ENCODE data around the gene DMGDH. TPM values are rescaled to one million over a fixed set of nuclear protein-coding genes. Genes with fewer than 3 reads are reported as not detected.

Gene DMGDH
- total RNA-seq, 2 experiments from 2014 or later: 0.45 to 1.3 TPM

DNA sequence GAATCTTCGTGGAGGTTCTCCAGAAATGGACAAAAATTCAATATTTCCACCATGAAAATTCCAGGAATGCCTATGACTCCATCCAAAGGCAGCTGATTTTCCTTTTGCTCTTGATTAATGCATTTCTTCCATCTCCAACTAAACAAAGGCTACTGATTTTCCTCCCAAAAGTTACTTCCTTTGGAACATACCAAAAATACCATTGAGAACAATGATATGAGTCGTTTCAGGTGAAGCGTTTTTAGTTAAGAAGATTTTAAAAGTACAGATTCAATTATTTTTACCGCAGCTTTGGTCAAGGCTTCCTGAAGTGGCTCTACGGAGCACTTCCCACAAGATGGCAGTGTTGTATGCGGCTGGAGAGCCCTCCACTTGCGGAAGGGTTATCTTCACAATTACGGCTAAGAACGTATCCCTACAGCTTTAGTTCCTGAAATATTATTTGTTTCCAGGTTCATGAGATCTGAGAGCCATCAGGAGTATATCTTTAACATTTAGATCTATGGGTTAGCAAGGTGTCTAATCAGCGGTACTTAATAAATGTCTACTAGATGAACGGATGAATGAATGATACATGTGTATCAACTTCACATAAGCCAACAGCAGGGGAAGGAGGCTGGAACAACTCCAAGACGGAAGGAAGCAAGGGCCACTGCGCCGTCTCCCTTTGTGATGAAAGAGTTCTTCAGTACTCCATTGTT is 48.5 kb downstream of the DMGDH start:
- Mint-ChIP-seq H3K4me3 (no peak overlapping the region), H3K27me3 (peaks cover 41% of the 10 kb centered on the region), H3K4me1 (ENCODE audit: low read depth) (peaks cover 5% of the 10 kb centered on the region), H3K27ac (no peak overlapping the region), H3K9me3 (no peaks in the 10 kb centered on the region), H3K36me3 (ENCODE audit: low read depth) (no peaks in the 10 kb centered on the region)
- TF ChIP-seq, protein P1, sequence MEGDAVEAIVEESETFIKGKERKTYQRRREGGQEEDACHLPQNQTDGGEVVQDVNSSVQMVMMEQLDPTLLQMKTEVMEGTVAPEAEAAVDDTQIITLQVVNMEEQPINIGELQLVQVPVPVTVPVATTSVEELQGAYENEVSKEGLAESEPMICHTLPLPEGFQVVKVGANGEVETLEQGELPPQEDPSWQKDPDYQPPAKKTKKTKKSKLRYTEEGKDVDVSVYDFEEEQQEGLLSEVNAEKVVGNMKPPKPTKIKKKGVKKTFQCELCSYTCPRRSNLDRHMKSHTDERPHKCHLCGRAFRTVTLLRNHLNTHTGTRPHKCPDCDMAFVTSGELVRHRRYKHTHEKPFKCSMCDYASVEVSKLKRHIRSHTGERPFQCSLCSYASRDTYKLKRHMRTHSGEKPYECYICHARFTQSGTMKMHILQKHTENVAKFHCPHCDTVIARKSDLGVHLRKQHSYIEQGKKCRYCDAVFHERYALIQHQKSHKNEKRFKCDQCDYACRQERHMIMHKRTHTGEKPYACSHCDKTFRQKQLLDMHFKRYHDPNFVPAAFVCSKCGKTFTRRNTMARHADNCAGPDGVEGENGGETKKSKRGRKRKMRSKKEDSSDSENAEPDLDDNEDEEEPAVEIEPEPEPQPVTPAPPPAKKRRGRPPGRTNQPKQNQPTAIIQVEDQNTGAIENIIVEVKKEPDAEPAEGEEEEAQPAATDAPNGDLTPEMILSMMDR (IDR thresholded peaks at IDR 0.05): peak; percentile 68
- ChIA-PET CTCF (interaction anchor here (0.6 to 9.6 kb wide), 25 partner anchors 9 to 441 kb away, joined by 3 to 384 read pairs (median 5); partner anchors contain the start of gene ARSB), POLR2A (interaction anchor here (0.6 kb wide), 1 partner anchor 90 kb away, joined by 3 read pairs; no protein-coding TSS in a partner anchor)
- intact Hi-C loops (cut with micrococcal nuclease): loop anchor here (5.0 to 10.0 kb wide), 2 partner anchors 86 to 444 kb away; no protein-coding TSS in a partner anchor
- ATAC-seq: peak; percentile 51
- peak; percentile 66 for DNase-seq

- Mint-ChIP-seq H3K4me3 (no peak overlapping the region), H3K27me3 (peaks cover 30% of the 10 kb centered on the region), H3K9me3 (peaks cover 8% of the 10 kb centered on the region), H3K27ac (no peak overlapping the region), H3K36me3 (ENCODE audit: low read depth) (peaks cover 4% of the 10 kb centered on the region), H3K4me1 (ENCODE audit: low read depth) (no peaks in the 10 kb centered on the region)
- ChIA-PET CTCF (interaction anchor here (1.6 to 2.7 kb wide), 2 partner anchors 10 to 12 kb away, joined by 4 to 24 read pairs; no protein-coding TSS in a partner anchor), POLR2A (no interaction called here)
- ATAC-seq (no peak), DNase-seq (no peak)
- intact Hi-C loops (cut with micrococcal nuclease): no loop called here
- TF ChIP-seq, protein P1 (IDR thresholded peaks at IDR 0.05): no peak
Observed at GRCh38 chr5:79014631-79015030, 54.8 kb downstream of the DMGDH start.

DNA sequence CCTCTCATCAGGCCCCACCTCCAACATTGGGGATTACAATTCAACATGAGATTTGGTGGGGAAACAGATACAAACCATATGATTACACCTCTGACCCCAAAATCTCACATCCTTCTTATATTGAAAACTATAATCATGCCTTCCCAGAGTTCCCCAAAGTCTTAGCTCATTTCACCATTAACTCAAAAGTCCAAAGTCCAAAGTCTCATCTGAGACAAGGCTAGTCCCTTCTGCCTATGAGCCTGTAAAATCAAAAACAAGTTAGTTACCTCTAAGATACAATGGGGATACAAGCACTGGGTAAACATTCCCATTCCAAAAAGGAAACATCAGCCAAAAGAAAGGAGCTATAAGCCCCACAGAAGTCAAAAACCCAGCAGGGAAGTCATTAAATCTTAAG is 57.6 kb downstream of the DMGDH start:
- Mint-ChIP-seq H3K27ac (no peak overlapping the region), H3K36me3 (ENCODE audit: low read depth) (peaks cover 4% of the 10 kb centered on the region), H3K27me3 (peaks cover 18% of the 10 kb centered on the region), H3K9me3 (peaks cover 8% of the 10 kb centered on the region), H3K4me1 (ENCODE audit: low read depth) (no peaks in the 10 kb centered on the region), H3K4me3 (no peak overlapping the region)
- ChIA-PET CTCF (interaction anchor here (1.8 to 1.9 kb wide), 2 partner anchors 8 to 13 kb away, joined by 10 to 13 read pairs; no protein-coding TSS in a partner anchor), POLR2A (no interaction called here)
- no peak for DNase-seq
- ATAC-seq: no peak
- intact Hi-C loops (cut with micrococcal nuclease): no loop called here
- TF ChIP-seq, protein P1 (IDR thresholded peaks at IDR 0.05): no peak

DNA sequence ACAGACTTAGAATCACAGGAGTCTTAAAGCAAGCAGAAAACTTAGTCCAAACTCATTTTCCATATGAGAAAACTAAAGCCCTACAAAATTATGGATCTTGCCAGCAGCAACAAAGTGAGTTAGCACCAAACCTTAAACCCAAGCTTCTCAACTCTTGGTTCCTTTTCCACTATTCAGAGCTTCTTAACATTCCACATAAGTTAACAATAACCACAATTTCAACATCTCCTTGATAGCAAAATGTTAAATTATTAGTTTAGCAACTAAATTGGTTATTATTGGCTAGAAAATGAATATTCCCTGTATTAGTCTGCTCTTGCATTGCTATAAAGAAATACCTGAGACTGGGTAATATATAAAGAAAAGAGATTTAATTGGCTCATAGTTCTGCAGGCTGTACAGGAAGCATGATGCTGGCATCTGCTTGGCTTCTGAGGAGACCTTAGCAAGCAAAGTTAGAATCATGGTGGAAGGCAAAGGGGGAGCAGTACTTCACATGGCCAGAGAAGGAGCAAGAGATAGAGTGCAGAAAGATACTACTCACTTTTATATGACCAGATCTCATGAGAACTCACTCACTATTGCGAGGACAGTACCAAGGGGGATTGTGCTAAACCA is 58.1 kb downstream of the DMGDH start:
- ATAC-seq: no peak
- Mint-ChIP-seq H3K36me3 (ENCODE audit: low read depth) (peaks cover 4% of the 10 kb centered on the region), H3K4me3 (no peak overlapping the region), H3K27ac (no peak overlapping the region), H3K27me3 (peaks cover 17% of the 10 kb centered on the region), H3K9me3 (peaks cover 8% of the 10 kb centered on the region), H3K4me1 (ENCODE audit: low read depth) (no peaks in the 10 kb centered on the region)
- TF ChIP-seq, protein P1 (IDR thresholded peaks at IDR 0.05): no peak
- no peak for DNase-seq
- POLR2A ChIA-PET: no interaction called here
- intact Hi-C loops (cut with micrococcal nuclease): no loop called here
- CTCF ChIA-PET: interaction anchor here (1.8 to 3.4 kb wide), 3 partner anchors 9 to 122 kb away, joined by 10 to 13 read pairs (median 12); no protein-coding TSS in a partner anchor

- Mint-ChIP-seq H3K4me1 (ENCODE audit: low read depth) (no peaks in the 10 kb centered on the region), H3K27me3 (peaks cover 13% of the 10 kb centered on the region), H3K9me3 (peaks cover 6% of the 10 kb centered on the region), H3K27ac (no peak overlapping the region), H3K36me3 (ENCODE audit: low read depth) (peaks cover 4% of the 10 kb centered on the region), H3K4me3 (no peak overlapping the region)
- CTCF ChIA-PET: interaction anchor here (0.9 to 3.4 kb wide), 3 partner anchors 11 to 125 kb away, joined by 6 to 22 read pairs (median 12); no protein-coding TSS in a partner anchor
- TF ChIP-seq, protein P1 (IDR thresholded peaks at IDR 0.05): no peak
- POLR2A ChIA-PET: interaction anchor here (0.7 kb wide), 1 partner anchor 13 kb away, joined by 3 read pairs; no protein-coding TSS in a partner anchor
- no peak for DNase-seq
- intact Hi-C loops (cut with micrococcal nuclease): no loop called here
- no peak for ATAC-seq
Observed at GRCh38 chr5:79008362-79008761, 61.1 kb downstream of the DMGDH start.

All from activated CD8-positive, alpha-beta T cell treated with anti-CD3 and anti-CD28 coated beads for 36 hours (primary cell).